Testis (tissue), 2 donors: ENCODE measurements around the gene RNF183.
"Not testable (repeated sequence)": the region's sequence is repeated elsewhere in the genome, so short reads cannot be mapped to it uniquely, and the experiment has no call there.

Experiments used
- POLR2A ChIP-seq: fragments of 450-650 bp; IDR thresholded peaks from one replicate; pipeline ENCODE4 v1.6.1; 2017; ENCODE audit warnings: antibody characterized with exemption, mild to moderate bottlenecking, moderate library complexity
- TF ChIP-seq, protein P1 (sequence below), 3 experiments: fragments of 450-650 bp in 2 of 3; fragments of 200-600 bp in 1 of 3; sonication (generic) in 1 of 3; IDR thresholded peaks; one replicate each; pipeline ENCODE4 v1.5.1; 2016 to 2019; ENCODE audit warnings: antibody characterized with exemption in 3 of 3, mild to moderate bottlenecking in 2 of 3, moderate library complexity in 1 of 3

GRCh38 chr9:113296247-113296646 lies 6.9 kb downstream of the RNF183 start:
- TF ChIP-seq, protein P1, sequence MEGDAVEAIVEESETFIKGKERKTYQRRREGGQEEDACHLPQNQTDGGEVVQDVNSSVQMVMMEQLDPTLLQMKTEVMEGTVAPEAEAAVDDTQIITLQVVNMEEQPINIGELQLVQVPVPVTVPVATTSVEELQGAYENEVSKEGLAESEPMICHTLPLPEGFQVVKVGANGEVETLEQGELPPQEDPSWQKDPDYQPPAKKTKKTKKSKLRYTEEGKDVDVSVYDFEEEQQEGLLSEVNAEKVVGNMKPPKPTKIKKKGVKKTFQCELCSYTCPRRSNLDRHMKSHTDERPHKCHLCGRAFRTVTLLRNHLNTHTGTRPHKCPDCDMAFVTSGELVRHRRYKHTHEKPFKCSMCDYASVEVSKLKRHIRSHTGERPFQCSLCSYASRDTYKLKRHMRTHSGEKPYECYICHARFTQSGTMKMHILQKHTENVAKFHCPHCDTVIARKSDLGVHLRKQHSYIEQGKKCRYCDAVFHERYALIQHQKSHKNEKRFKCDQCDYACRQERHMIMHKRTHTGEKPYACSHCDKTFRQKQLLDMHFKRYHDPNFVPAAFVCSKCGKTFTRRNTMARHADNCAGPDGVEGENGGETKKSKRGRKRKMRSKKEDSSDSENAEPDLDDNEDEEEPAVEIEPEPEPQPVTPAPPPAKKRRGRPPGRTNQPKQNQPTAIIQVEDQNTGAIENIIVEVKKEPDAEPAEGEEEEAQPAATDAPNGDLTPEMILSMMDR (IDR thresholded peaks at IDR 0.05) = not testable (repeated sequence)
- not testable (repeated sequence) for TF ChIP-seq POLR2A
